MM.1S (cell line): ENCODE measurements around the gene VRK2.

Experiments
- DNase-seq: peaks from one replicate; pipeline ENCODE4 v3.0.0-alpha.2; 2015
- H2AFZ ChIP-seq: fragments of 300-600 bp; sonication (generic); 2 replicates; pipeline ENCODE4 v1.6.0; 2016; ENCODE audit warnings: antibody characterized with exemption, low read length
- H3F3A ChIP-seq: fragments of 300-600 bp; sonication (generic); 2 replicates; pipeline ENCODE4 v1.6.1; 2016; ENCODE audit warnings: mild to moderate bottlenecking, antibody characterized with exemption, low read length, moderate library complexity, mixed read lengths; ENCODE audit not compliant: insufficient read depth
- H3K27ac ChIP-seq: fragments of 300-600 bp; sonication (generic); 2 replicates; pipeline ENCODE4 v1.5.1; 2016; ENCODE audit warnings: mild to moderate bottlenecking, low read length
- H3K27me3 ChIP-seq: fragments of 300-600 bp; sonication (generic); replicated peaks from 2 replicates; pipeline ENCODE4 v1.6.0; 2016; ENCODE audit warnings: low read length; ENCODE audit not compliant: insufficient read depth
- H3K36me3 ChIP-seq: fragments of 300-600 bp; sonication (generic); replicated peaks from 2 replicates; pipeline ENCODE4 v1.6.1; 2016; ENCODE audit warnings: mild to moderate bottlenecking, low read length, mixed read lengths; ENCODE audit not compliant: insufficient read depth
- H3K4me1 ChIP-seq: fragments of 300-600 bp; sonication (generic); 2 replicates; pipeline ENCODE4 v1.6.1; 2016; ENCODE audit warnings: low read length, mixed read lengths
- H3K4me2 ChIP-seq: fragments of 300-600 bp; sonication (generic); 2 replicates; pipeline ENCODE4 v1.6.0; 2016; ENCODE audit warnings: low read depth, low read length
- H3K4me3 ChIP-seq: fragments of 300-600 bp; sonication (generic); 2 replicates; pipeline ENCODE4 v1.5.1; 2016; ENCODE audit warnings: low read length, mixed read lengths
- H3K79me2 ChIP-seq: fragments of 300-600 bp; sonication (generic); 2 replicates; pipeline ENCODE4 v1.6.1; 2016; ENCODE audit warnings: mixed run types, low read length, mixed read lengths
- H3K9ac ChIP-seq: fragments of 300-600 bp; sonication (generic); 2 replicates; pipeline ENCODE4 v1.6.1; 2016; ENCODE audit warnings: low read length, mixed read lengths
- H3K9me2 ChIP-seq: fragments of 300-600 bp; sonication (generic); replicated peaks from 2 replicates; pipeline ENCODE4 v1.6.1; 2016; ENCODE audit warnings: mild to moderate bottlenecking, low read length, mixed read lengths; ENCODE audit not compliant: insufficient read depth
- H3K9me3 ChIP-seq: fragments of 300-600 bp; sonication (generic); replicated peaks from 2 replicates; pipeline ENCODE4 v1.6.1; 2016; ENCODE audit warnings: mild to moderate bottlenecking, low read length, mixed read lengths; ENCODE audit not compliant: insufficient read depth
- H4K20me1 ChIP-seq: fragments of 300-600 bp; sonication (generic); 2 replicates; pipeline ENCODE4 v1.6.1; 2016; ENCODE audit warnings: mild to moderate bottlenecking, low read length, moderate library complexity, mixed read lengths; ENCODE audit not compliant: insufficient read depth
- EZH2 ChIP-seq: fragments of 300-600 bp; sonication (generic); optimal IDR thresholded peaks from 2 replicates; pipeline ENCODE3; 2017; ENCODE audit warnings: low read depth, mild to moderate bottlenecking, antibody characterized with exemption, low read length, mixed read lengths
- EZH2phosphoT487 ChIP-seq: fragments of 300-600 bp; sonication (generic); IDR thresholded peaks from 2 replicates; pipeline ENCODE4 v1.6.1; 2018; ENCODE audit warnings: antibody characterized with exemption, low read length
- TF ChIP-seq, protein P1 (sequence below): fragments of 300-600 bp; sonication (generic); IDR thresholded peaks from 2 replicates; pipeline ENCODE4 v1.5.1; 2016; ENCODE audit warnings: antibody characterized with exemption, low read length, mixed read lengths

The VRK2 gene

GRCh38 chr2:58054264-58054663, 7.7 kb downstream of the VRK2 start:
- H3K9ac ChIP-seq = no peak overlapping the region
- no peaks in the 10 kb centered on the region for H4K20me1 ChIP-seq
- H3K27ac ChIP-seq = no peak overlapping the region
- H3K4me2 ChIP-seq = no peak overlapping the region
- no peaks in the 10 kb centered on the region for H3F3A ChIP-seq
- H3K36me3 ChIP-seq = peaks cover 3% of the 10 kb centered on the region; the same call in 1 of the 2 replicates
- H2AFZ ChIP-seq = no peak overlapping the region
- H3K27me3 ChIP-seq = no peaks in the 10 kb centered on the region
- no peaks in the 10 kb centered on the region for H3K4me1 ChIP-seq
- no peak for TF ChIP-seq EZH2phosphoT487
- TF ChIP-seq, protein P1, sequence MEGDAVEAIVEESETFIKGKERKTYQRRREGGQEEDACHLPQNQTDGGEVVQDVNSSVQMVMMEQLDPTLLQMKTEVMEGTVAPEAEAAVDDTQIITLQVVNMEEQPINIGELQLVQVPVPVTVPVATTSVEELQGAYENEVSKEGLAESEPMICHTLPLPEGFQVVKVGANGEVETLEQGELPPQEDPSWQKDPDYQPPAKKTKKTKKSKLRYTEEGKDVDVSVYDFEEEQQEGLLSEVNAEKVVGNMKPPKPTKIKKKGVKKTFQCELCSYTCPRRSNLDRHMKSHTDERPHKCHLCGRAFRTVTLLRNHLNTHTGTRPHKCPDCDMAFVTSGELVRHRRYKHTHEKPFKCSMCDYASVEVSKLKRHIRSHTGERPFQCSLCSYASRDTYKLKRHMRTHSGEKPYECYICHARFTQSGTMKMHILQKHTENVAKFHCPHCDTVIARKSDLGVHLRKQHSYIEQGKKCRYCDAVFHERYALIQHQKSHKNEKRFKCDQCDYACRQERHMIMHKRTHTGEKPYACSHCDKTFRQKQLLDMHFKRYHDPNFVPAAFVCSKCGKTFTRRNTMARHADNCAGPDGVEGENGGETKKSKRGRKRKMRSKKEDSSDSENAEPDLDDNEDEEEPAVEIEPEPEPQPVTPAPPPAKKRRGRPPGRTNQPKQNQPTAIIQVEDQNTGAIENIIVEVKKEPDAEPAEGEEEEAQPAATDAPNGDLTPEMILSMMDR = no peak
- no peak for TF ChIP-seq EZH2
- H3K4me3 ChIP-seq = no peak overlapping the region
- H3K9me2 ChIP-seq = no peaks in the 10 kb centered on the region
- no peak for DNase-seq
- H3K9me3 ChIP-seq = no peaks in the 10 kb centered on the region
- H3K79me2 ChIP-seq = peaks cover 10% of the 10 kb centered on the region

GRCh38 chr2:58055033-58055786, 8.6 kb downstream of the VRK2 start:
- Histone ChIP-seq H3K4me2 (no peak overlapping the region), H3F3A (no peaks in the 10 kb centered on the region), H3K4me1 (no peaks in the 10 kb centered on the region), H2AFZ (no peak overlapping the region), H3K4me3 (no peak overlapping the region), H4K20me1 (no peaks in the 10 kb centered on the region), H3K9me2 (no peaks in the 10 kb centered on the region), H3K27me3 (no peaks in the 10 kb centered on the region), H3K79me2 (peaks cover 3% of the 10 kb centered on the region; the same call in 1 of the 2 replicates), H3K27ac (no peak overlapping the region), H3K36me3 (0 out of 2 replicates have a peak, but pooled peaks cover 3% of the 10 kb centered on the region), H3K9ac (no peak overlapping the region), H3K9me3 (no peaks in the 10 kb centered on the region)
- DNase-seq = no peak
- TF ChIP-seq, protein P1 = no peak
- no peak for TF ChIP-seq EZH2phosphoT487
- no peak for TF ChIP-seq EZH2

DNA sequence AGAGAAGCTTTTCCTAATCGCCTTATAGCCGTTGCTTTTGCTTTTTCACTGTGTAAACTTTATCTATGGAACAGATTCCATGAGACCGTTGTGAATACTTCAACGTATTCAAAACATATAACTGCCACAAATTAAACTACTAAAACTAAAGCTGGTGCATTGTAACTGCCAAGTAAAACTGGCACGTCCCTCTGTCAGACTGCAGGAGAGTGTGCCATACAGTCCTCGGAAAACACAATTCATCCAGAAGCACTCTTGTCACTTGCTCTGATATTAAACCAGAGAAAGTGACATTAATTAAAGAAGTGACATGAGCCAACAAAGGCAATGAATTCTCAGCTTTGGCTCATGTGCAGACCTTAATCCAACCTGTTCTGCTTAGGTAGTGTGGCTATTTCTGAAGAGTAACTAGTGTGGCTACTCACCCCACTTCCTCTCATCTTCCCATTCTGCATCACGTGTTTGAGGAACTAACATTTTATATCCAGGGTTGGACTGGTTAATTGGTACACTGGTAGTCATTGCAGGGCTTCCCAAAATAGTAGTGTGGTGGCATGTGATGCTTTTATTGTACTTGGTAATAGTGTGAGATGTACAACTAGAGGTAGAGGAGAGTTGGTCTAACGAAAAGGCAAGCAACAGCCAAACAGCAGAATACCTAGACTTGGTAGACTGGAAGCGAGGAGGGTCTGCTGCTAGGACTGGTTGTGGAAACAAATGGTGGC, 9.7 kb downstream of the VRK2 start:
- no peak overlapping the region for H3K9ac ChIP-seq
- DNase-seq = no peak
- no peaks in the 10 kb centered on the region for H3K9me3 ChIP-seq
- H3K4me3 ChIP-seq = no peak overlapping the region
- H3K4me2 ChIP-seq = no peak overlapping the region
- H3K27me3 ChIP-seq = no peaks in the 10 kb centered on the region
- H2AFZ ChIP-seq = no peak overlapping the region
- H3F3A ChIP-seq = no peaks in the 10 kb centered on the region
- TF ChIP-seq EZH2phosphoT487 (no peak), EZH2 (no peak)
- TF ChIP-seq, protein P1 = no peak
- H3K36me3 ChIP-seq = 0 out of 2 replicates have a peak, but pooled peaks cover 3% of the 10 kb centered on the region
- H3K4me1 ChIP-seq = no peaks in the 10 kb centered on the region
- no peaks in the 10 kb centered on the region for H3K9me2 ChIP-seq
- no peak overlapping the region for H3K27ac ChIP-seq
- H4K20me1 ChIP-seq = no peaks in the 10 kb centered on the region
- H3K79me2 ChIP-seq = peaks cover 3% of the 10 kb centered on the region; the same call in 1 of the 2 replicates
